HK-2 (cell line): ENCODE data around the gene PAN2.
"Not testable (repeated sequence)": the region's sequence is repeated elsewhere in the genome, so short reads cannot be mapped to it uniquely, and the experiment has no call there.

Experiments
- DNase-seq: peaks from one replicate; pipeline ENCODE4 v3.0.0-alpha.2; 2018; ENCODE audit not compliant: unreplicated experiment

Gene PAN2

GRCh38 chr12:56307221-56307965, 26.4 kb downstream of the PAN2 start:
- DNase-seq = no peak

- no peak for DNase-seq
These were observed 28.8 kb downstream of the PAN2 start for GRCh38 chr12:56304872-56305590.

- no peak for DNase-seq
These were observed 29.5 kb downstream of the PAN2 start for GRCh38 chr12:56304276-56304675.

- no peak for DNase-seq
These were observed 32.9 kb downstream of the PAN2 start for GRCh38 chr12:56300644-56301464.

GRCh38 chr12:56299853-56300643, 33.8 kb downstream of the PAN2 start, which contains the start of gene CS:
TSS of gene CS (minus strand) at chr12:56300330. CDS start at chr12:56300201, 129 bp downstream.
- DNase-seq = peak; percentile 97

- DNase-seq = no peak
These were observed 34.4 kb downstream of the PAN2 start for GRCh38 chr12:56299308-56299852.

GRCh38 chr12:56298828-56299227, 35.0 kb downstream of the PAN2 start:
- DNase-seq = no peak

GRCh38 chr12:56297400-56297799, 36.4 kb downstream of the PAN2 start:
- no peak for DNase-seq

- DNase-seq = no peak
These were observed 37.5 kb downstream of the PAN2 start for GRCh38 chr12:56296295-56296694.

GRCh38 chr12:56293795-56294194, 40.0 kb downstream of the PAN2 start:
- no peak for DNase-seq

GRCh38 chr12:56288705-56289387, 45.0 kb downstream of the PAN2 start:
- no peak for DNase-seq

- DNase-seq = no peak
These were observed 47.6 kb downstream of the PAN2 start for GRCh38 chr12:56286044-56286830.

- not testable (repeated sequence) for DNase-seq
These were observed 49.5 kb downstream of the PAN2 start for GRCh38 chr12:56284263-56284662.

GRCh38 chr12:56282579-56282978, 51.2 kb downstream of the PAN2 start:
- no peak for DNase-seq

GRCh38 chr12:56282030-56282429, 51.8 kb downstream of the PAN2 start:
- DNase-seq = no peak

- DNase-seq = no peak
These were observed 53.0 kb downstream of the PAN2 start for GRCh38 chr12:56280849-56281248.

- no peak for DNase-seq
These were observed 54.9 kb downstream of the PAN2 start for GRCh38 chr12:56278905-56279304.

GRCh38 chr12:56274299-56274698, 59.5 kb downstream of the PAN2 start:
- DNase-seq = no peak

- not testable (repeated sequence) for DNase-seq
These were observed 61.3 kb downstream of the PAN2 start for GRCh38 chr12:56272468-56272867.

- no peak for DNase-seq
These were observed 62.8 kb downstream of the PAN2 start for GRCh38 chr12:56271031-56271430.
